ENCODE results near the gene SPAG9.

SPAG9 gene

GRCh38 chr17:51153210-51154072 lies 32.8 kb upstream of the SPAG9 start, which contains the start of gene NME1:
Gene NME1, plus strand, starts transcription at chr17:51153559. Its CDS starts 2,096 bp downstream, at chr17:51155655.
- H3K9me3 ChIP-seq (ENCODE audit: low read length): no peaks in the 10 kb centered on the region
- H3K36me3 ChIP-seq (ENCODE audit: insufficient read depth, low read length): peaks cover 6% of the 10 kb centered on the region
- no peaks in the 10 kb centered on the region for H3K27me3 ChIP-seq (ENCODE audit: control insufficient read depth in 1 of 2, insufficient read depth in 2 of 2, low read length in 2 of 2)
- H3K27ac ChIP-seq (ENCODE audit: low read depth, low read length): peak within 1 kb of the TSS; percentile 59
- peak within 1 kb of the TSS; percentile 87 for H3K9ac ChIP-seq (ENCODE audit: low read length)
- peaks cover 16% of the 10 kb centered on the region for H3K4me1 ChIP-seq (ENCODE audit: insufficient read depth, low read length)
- H3K4me3 ChIP-seq (ENCODE audit: low read depth in 1 of 2, low read length in 2 of 2): peak within 1 kb of the TSS; percentile 72 to 79

- peaks cover 6% of the 10 kb centered on the region for H3K36me3 ChIP-seq (ENCODE audit: insufficient read depth, low read length)
- peak overlapping the region; percentile 59 for H3K27ac ChIP-seq (ENCODE audit: low read depth, low read length)
- no peaks in the 10 kb centered on the region for H3K9me3 ChIP-seq (ENCODE audit: low read length)
- peak overlapping the region; percentile 87 for H3K9ac ChIP-seq (ENCODE audit: low read length)
- H3K4me3 ChIP-seq (ENCODE audit: low read depth in 1 of 2, low read length in 2 of 2): peak overlapping the region in 1 of 2 donors; percentile 79
- H3K27me3 ChIP-seq (ENCODE audit: control insufficient read depth in 1 of 2, insufficient read depth in 2 of 2, low read length in 2 of 2): no peaks in the 10 kb centered on the region
- H3K4me1 ChIP-seq (ENCODE audit: insufficient read depth, low read length): peaks cover 16% of the 10 kb centered on the region
Measured at GRCh38 chr17:51152766-51153209, 32.1 kb upstream of the SPAG9 start.

GRCh38 chr17:51150932-51151331 lies 30.3 kb upstream of the SPAG9 start:
- no peak overlapping the region for H3K9ac ChIP-seq (ENCODE audit: low read length)
- peaks cover 16% of the 10 kb centered on the region for H3K4me1 ChIP-seq (ENCODE audit: insufficient read depth, low read length)
- no peaks in the 10 kb centered on the region for H3K36me3 ChIP-seq (ENCODE audit: insufficient read depth, low read length)
- no peak overlapping the region for H3K27ac ChIP-seq (ENCODE audit: low read depth, low read length)
- no peaks in the 10 kb centered on the region for H3K27me3 ChIP-seq (ENCODE audit: control insufficient read depth in 1 of 2, insufficient read depth in 2 of 2, low read length in 2 of 2)
- H3K4me3 ChIP-seq (ENCODE audit: low read depth in 1 of 2, low read length in 2 of 2): no peak overlapping the region
- H3K9me3 ChIP-seq (ENCODE audit: low read length): no peaks in the 10 kb centered on the region

GRCh38 chr17:51149163-51149562 lies 28.5 kb upstream of the SPAG9 start:
- no peak overlapping the region for H3K9ac ChIP-seq (ENCODE audit: low read length)
- no peak overlapping the region for H3K27ac ChIP-seq (ENCODE audit: low read depth, low read length)
- H3K9me3 ChIP-seq (ENCODE audit: low read length): no peaks in the 10 kb centered on the region
- H3K4me1 ChIP-seq (ENCODE audit: insufficient read depth, low read length): peaks cover 10% of the 10 kb centered on the region
- H3K27me3 ChIP-seq (ENCODE audit: control insufficient read depth in 1 of 2, insufficient read depth in 2 of 2, low read length in 2 of 2): no peaks in the 10 kb centered on the region
- no peak overlapping the region for H3K4me3 ChIP-seq (ENCODE audit: low read depth in 1 of 2, low read length in 2 of 2)
- H3K36me3 ChIP-seq (ENCODE audit: insufficient read depth, low read length): no peaks in the 10 kb centered on the region

GRCh38 chr17:51147650-51148049 lies 27.0 kb upstream of the SPAG9 start:
- Histone ChIP-seq H3K9ac (ENCODE audit: low read length) (no peak overlapping the region), H3K36me3 (ENCODE audit: insufficient read depth, low read length) (no peaks in the 10 kb centered on the region), H3K27ac (ENCODE audit: low read depth, low read length) (no peak overlapping the region), H3K4me3 (ENCODE audit: low read depth in 1 of 2, low read length in 2 of 2) (no peak overlapping the region), H3K4me1 (ENCODE audit: insufficient read depth, low read length) (peaks cover 3% of the 10 kb centered on the region), H3K27me3 (ENCODE audit: control insufficient read depth in 1 of 2, insufficient read depth in 2 of 2, low read length in 2 of 2) (no peaks in the 10 kb centered on the region), H3K9me3 (ENCODE audit: low read length) (no peaks in the 10 kb centered on the region)

- Histone ChIP-seq H3K9me3 (ENCODE audit: low read length) (no peaks in the 10 kb centered on the region), H3K4me1 (ENCODE audit: insufficient read depth, low read length) (no peaks in the 10 kb centered on the region), H3K9ac (ENCODE audit: low read length) (no peak overlapping the region), H3K36me3 (ENCODE audit: insufficient read depth, low read length) (no peaks in the 10 kb centered on the region), H3K27ac (ENCODE audit: low read depth, low read length) (no peak overlapping the region), H3K4me3 (ENCODE audit: low read depth in 1 of 2, low read length in 2 of 2) (no peak overlapping the region), H3K27me3 (ENCODE audit: control insufficient read depth in 1 of 2, insufficient read depth in 2 of 2, low read length in 2 of 2) (no peaks in the 10 kb centered on the region)
Measured at GRCh38 chr17:51144266-51145022, 23.8 kb upstream of the SPAG9 start.

GRCh38 chr17:51142597-51142996 lies 21.9 kb upstream of the SPAG9 start:
- H3K36me3 ChIP-seq (ENCODE audit: insufficient read depth, low read length): no peaks in the 10 kb centered on the region
- H3K9ac ChIP-seq (ENCODE audit: low read length): no peak overlapping the region
- no peak overlapping the region for H3K4me3 ChIP-seq (ENCODE audit: low read depth in 1 of 2, low read length in 2 of 2)
- H3K27me3 ChIP-seq (ENCODE audit: control insufficient read depth in 1 of 2, insufficient read depth in 2 of 2, low read length in 2 of 2): no peaks in the 10 kb centered on the region
- no peaks in the 10 kb centered on the region for H3K9me3 ChIP-seq (ENCODE audit: low read length)
- no peaks in the 10 kb centered on the region for H3K4me1 ChIP-seq (ENCODE audit: insufficient read depth, low read length)
- no peak overlapping the region for H3K27ac ChIP-seq (ENCODE audit: low read depth, low read length)

GRCh38 chr17:51135956-51136355 lies 15.3 kb upstream of the SPAG9 start:
- Histone ChIP-seq H3K27ac (ENCODE audit: low read depth, low read length) (no peak overlapping the region), H3K9me3 (ENCODE audit: low read length) (no peaks in the 10 kb centered on the region), H3K4me1 (ENCODE audit: insufficient read depth, low read length) (no peaks in the 10 kb centered on the region), H3K27me3 (ENCODE audit: control insufficient read depth in 1 of 2, insufficient read depth in 2 of 2, low read length in 2 of 2) (no peaks in the 10 kb centered on the region), H3K4me3 (ENCODE audit: low read depth in 1 of 2, low read length in 2 of 2) (no peak overlapping the region), H3K9ac (ENCODE audit: low read length) (no peak overlapping the region), H3K36me3 (ENCODE audit: insufficient read depth, low read length) (no peaks in the 10 kb centered on the region)

GRCh38 chr17:51133365-51133764 lies 12.7 kb upstream of the SPAG9 start:
- Histone ChIP-seq H3K9me3 (ENCODE audit: low read length) (no peaks in the 10 kb centered on the region), H3K36me3 (ENCODE audit: insufficient read depth, low read length) (no peaks in the 10 kb centered on the region), H3K27ac (ENCODE audit: low read depth, low read length) (no peak overlapping the region), H3K9ac (ENCODE audit: low read length) (no peak overlapping the region), H3K4me1 (ENCODE audit: insufficient read depth, low read length) (no peaks in the 10 kb centered on the region), H3K4me3 (ENCODE audit: low read depth in 1 of 2, low read length in 2 of 2) (no peak overlapping the region), H3K27me3 (ENCODE audit: control insufficient read depth in 1 of 2, insufficient read depth in 2 of 2, low read length in 2 of 2) (no peaks in the 10 kb centered on the region)

GRCh38 chr17:51132964-51133319 lies 12.3 kb upstream of the SPAG9 start:
- H3K27ac ChIP-seq (ENCODE audit: low read depth, low read length): no peak overlapping the region
- no peaks in the 10 kb centered on the region for H3K27me3 ChIP-seq (ENCODE audit: control insufficient read depth in 1 of 2, insufficient read depth in 2 of 2, low read length in 2 of 2)
- H3K4me1 ChIP-seq (ENCODE audit: insufficient read depth, low read length): no peaks in the 10 kb centered on the region
- H3K9ac ChIP-seq (ENCODE audit: low read length): no peak overlapping the region
- no peaks in the 10 kb centered on the region for H3K9me3 ChIP-seq (ENCODE audit: low read length)
- no peak overlapping the region for H3K4me3 ChIP-seq (ENCODE audit: low read depth in 1 of 2, low read length in 2 of 2)
- H3K36me3 ChIP-seq (ENCODE audit: insufficient read depth, low read length): no peaks in the 10 kb centered on the region

- H3K27me3 ChIP-seq (ENCODE audit: control insufficient read depth in 1 of 2, insufficient read depth in 2 of 2, low read length in 2 of 2): no peaks in the 10 kb centered on the region
- no peak overlapping the region for H3K27ac ChIP-seq (ENCODE audit: low read depth, low read length)
- peaks cover 3% of the 10 kb centered on the region for H3K4me1 ChIP-seq (ENCODE audit: insufficient read depth, low read length)
- no peaks in the 10 kb centered on the region for H3K36me3 ChIP-seq (ENCODE audit: insufficient read depth, low read length)
- no peak overlapping the region for H3K9ac ChIP-seq (ENCODE audit: low read length)
- no peaks in the 10 kb centered on the region for H3K9me3 ChIP-seq (ENCODE audit: low read length)
- H3K4me3 ChIP-seq (ENCODE audit: low read depth in 1 of 2, low read length in 2 of 2): no peak overlapping the region
Measured at GRCh38 chr17:51128076-51128475, 7.4 kb upstream of the SPAG9 start.
